ENCODE measurements around the gene LTF. TPM values are rescaled to one million over a fixed set of nuclear protein-coding genes. Genes with fewer than 3 reads are reported as not detected.

LTF gene
- total and polyA plus RNA-seq, 9 of the 15 experiments (the other 6 are each of a cell fraction or from before 2014, with no cell fraction given): 0.07 TPM; not detected in 8

DNA sequence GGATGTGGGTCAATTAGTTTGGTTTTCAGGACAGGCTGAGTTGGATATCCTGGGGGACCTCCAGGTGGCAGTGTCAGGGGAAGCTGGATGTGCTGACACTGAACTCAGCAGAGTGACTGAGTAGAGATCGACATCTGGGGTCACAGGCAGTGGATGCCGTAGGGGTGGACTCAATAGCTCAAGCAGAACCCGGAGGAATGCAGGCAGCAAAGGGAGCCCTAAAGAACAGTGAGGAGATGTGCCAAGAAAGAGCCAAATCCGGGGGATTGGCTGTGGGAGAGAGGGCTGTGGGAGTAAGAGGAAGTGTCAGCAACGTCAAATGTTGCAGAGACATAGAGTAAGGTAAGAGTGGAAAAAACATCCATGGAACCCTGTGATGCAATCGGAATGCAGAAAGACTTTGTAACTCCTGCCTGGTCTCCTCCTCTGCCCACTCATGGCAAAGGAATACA lies 69.5 kb downstream of the LTF start (continued):
- TF ChIP-seq TRIM25 (IDR thresholded peaks at IDR 0.05; ENCODE audit: borderline replicate concordance) (no peak), TSC22D4 (tag; IDR thresholded peaks at IDR 0.05) (no peak), KDM4B (IDR thresholded peaks at IDR 0.05; ENCODE audit: borderline replicate concordance in 2 of 2, low read depth in 1 of 2) (no peak), MYC (IDR thresholded peaks at IDR 0.05; ENCODE audit: low read depth, low read length) (no peak), MYC (CRISPR knock-in tag; IDR thresholded peaks at IDR 0.05; ENCODE audit: borderline replicate concordance, low read depth) (no peak), ZBED1 (IDR thresholded peaks at IDR 0.05) (no peak), RBM25 (IDR thresholded peaks at IDR 0.05; ENCODE audit: low read depth, low read length, severe bottlenecking) (peak; percentile 36), ZNF780A (CRISPR knock-in tag; IDR thresholded peaks at IDR 0.05) (no peak), IFI16 (CRISPR knock-in tag; IDR thresholded peaks at IDR 0.05) (no peak), RNF2 (IDR thresholded peaks at IDR 0.05) (no peak), HOXB6 (CRISPR knock-in tag; IDR thresholded peaks at IDR 0.05; ENCODE audit: borderline replicate concordance) (no peak), ZNF24 (IDR thresholded peaks at IDR 0.05) (no peak), MAZ (CRISPR knock-in tag; conservative IDR thresholded peaks at IDR 0.05 in 1 of 2, IDR thresholded peaks at IDR 0.05 in 1 of 2) (peak in 1 of 2 experiments; percentile 27; a peak in 1 of 4 replicates), ZNF277 (CRISPR knock-in tag; IDR thresholded peaks at IDR 0.05; ENCODE audit: borderline replicate concordance) (no peak), EP300 (IDR thresholded peaks at IDR 0.05; ENCODE audit: low read length) (no peak), BCOR (IDR thresholded peaks at IDR 0.05) (peak; percentile 52; the same call in 1 of the 2 replicates)
- TF ChIP-seq, protein P1, sequence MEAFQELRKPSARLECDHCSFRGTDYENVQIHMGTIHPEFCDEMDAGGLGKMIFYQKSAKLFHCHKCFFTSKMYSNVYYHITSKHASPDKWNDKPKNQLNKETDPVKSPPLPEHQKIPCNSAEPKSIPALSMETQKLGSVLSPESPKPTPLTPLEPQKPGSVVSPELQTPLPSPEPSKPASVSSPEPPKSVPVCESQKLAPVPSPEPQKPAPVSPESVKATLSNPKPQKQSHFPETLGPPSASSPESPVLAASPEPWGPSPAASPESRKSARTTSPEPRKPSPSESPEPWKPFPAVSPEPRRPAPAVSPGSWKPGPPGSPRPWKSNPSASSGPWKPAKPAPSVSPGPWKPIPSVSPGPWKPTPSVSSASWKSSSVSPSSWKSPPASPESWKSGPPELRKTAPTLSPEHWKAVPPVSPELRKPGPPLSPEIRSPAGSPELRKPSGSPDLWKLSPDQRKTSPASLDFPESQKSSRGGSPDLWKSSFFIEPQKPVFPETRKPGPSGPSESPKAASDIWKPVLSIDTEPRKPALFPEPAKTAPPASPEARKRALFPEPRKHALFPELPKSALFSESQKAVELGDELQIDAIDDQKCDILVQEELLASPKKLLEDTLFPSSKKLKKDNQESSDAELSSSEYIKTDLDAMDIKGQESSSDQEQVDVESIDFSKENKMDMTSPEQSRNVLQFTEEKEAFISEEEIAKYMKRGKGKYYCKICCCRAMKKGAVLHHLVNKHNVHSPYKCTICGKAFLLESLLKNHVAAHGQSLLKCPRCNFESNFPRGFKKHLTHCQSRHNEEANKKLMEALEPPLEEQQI (IDR thresholded peaks at IDR 0.05): no peak
- TF ChIP-seq, protein P2, sequence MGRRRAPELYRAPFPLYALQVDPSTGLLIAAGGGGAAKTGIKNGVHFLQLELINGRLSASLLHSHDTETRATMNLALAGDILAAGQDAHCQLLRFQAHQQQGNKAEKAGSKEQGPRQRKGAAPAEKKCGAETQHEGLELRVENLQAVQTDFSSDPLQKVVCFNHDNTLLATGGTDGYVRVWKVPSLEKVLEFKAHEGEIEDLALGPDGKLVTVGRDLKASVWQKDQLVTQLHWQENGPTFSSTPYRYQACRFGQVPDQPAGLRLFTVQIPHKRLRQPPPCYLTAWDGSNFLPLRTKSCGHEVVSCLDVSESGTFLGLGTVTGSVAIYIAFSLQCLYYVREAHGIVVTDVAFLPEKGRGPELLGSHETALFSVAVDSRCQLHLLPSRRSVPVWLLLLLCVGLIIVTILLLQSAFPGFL (CRISPR knock-in tag; IDR thresholded peaks at IDR 0.05): no peak
- TF ChIP-seq, protein P3, sequence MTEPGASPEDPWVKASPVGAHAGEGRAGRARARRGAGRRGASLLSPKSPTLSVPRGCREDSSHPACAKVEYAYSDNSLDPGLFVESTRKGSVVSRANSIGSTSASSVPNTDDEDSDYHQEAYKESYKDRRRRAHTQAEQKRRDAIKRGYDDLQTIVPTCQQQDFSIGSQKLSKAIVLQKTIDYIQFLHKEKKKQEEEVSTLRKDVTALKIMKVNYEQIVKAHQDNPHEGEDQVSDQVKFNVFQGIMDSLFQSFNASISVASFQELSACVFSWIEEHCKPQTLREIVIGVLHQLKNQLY (CRISPR knock-in tag; conservative IDR thresholded peaks at IDR 0.05): no peak
- TF ChIP-seq, protein P4, sequence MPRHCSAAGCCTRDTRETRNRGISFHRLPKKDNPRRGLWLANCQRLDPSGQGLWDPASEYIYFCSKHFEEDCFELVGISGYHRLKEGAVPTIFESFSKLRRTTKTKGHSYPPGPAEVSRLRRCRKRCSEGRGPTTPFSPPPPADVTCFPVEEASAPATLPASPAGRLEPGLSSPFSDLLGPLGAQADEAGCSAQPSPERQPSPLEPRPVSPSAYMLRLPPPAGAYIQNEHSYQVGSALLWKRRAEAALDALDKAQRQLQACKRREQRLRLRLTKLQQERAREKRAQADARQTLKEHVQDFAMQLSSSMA (CRISPR knock-in tag; IDR thresholded peaks at IDR 0.05): no peak

All from K562 (cell line).